GM19240 (cell line): ENCODE data around the gene VAV1.
"Not testable (repeated sequence)": the region's sequence is repeated elsewhere in the genome, so short reads cannot be mapped to it uniquely, and the experiment has no call there.

Experiments used
- DNase-seq: peaks from one replicate; pipeline ENCODE4 v3.0.0; 2011; ENCODE audit warnings: low spot score; ENCODE audit not compliant: insufficient read length

The VAV1 gene

GRCh38 chr19:6754653-6755463 lies 17.6 kb upstream of the VAV1 start:
- DNase-seq, result no peak

GRCh38 chr19:6760606-6761005 lies 11.9 kb upstream of the VAV1 start:
- DNase-seq, result no peak

GRCh38 chr19:6761053-6761676 lies 11.3 kb upstream of the VAV1 start:
- no peak for DNase-seq

GRCh38 chr19:6762253-6762797 lies 10.2 kb upstream of the VAV1 start:
- DNase-seq, result not testable (repeated sequence)

- no peak for DNase-seq
Measured at GRCh38 chr19:6765738-6766356, 6.7 kb upstream of the VAV1 start.

- no peak for DNase-seq
Measured at GRCh38 chr19:6766357-6767080, 6.0 kb upstream of the VAV1 start.

GRCh38 chr19:6767081-6767356 lies 5.5 kb upstream of the VAV1 start:
- DNase-seq, result no peak

- peak; percentile 83 for DNase-seq
Measured at GRCh38 chr19:6767357-6768235, 4.9 kb upstream of the VAV1 start, which contains the start of gene SH2D3A. Gene SH2D3A (minus strand): TSS chr19:6767435. CDS start chr19:6763748, 3,687 bp downstream.

GRCh38 chr19:6768236-6768785 lies 4.2 kb upstream of the VAV1 start:
- no peak for DNase-seq

GRCh38 chr19:6769006-6769619 lies 3.4 kb upstream of the VAV1 start:
- DNase-seq, result no peak

- DNase-seq, result not testable (repeated sequence)
Measured at GRCh38 chr19:6771648-6772027, 870 bp upstream of the VAV1 start.

GRCh38 chr19:6772866-6773322 lies 386 bp downstream of the VAV1 start:
- no peak for DNase-seq

GRCh38 chr19:6773323-6773931 lies 919 bp downstream of the VAV1 start:
- DNase-seq, result no peak

GRCh38 chr19:6774821-6775707 lies 2.6 kb downstream of the VAV1 start:
- DNase-seq, result no peak

- DNase-seq, result not testable (repeated sequence)
Measured at GRCh38 chr19:6776045-6776444, 3.5 kb downstream of the VAV1 start.

- DNase-seq, result no peak
Measured at GRCh38 chr19:6776999-6777398, 4.5 kb downstream of the VAV1 start.

- DNase-seq, result no peak
Measured at GRCh38 chr19:6777434-6777833, 4.9 kb downstream of the VAV1 start.

GRCh38 chr19:6778386-6778785 lies 5.9 kb downstream of the VAV1 start:
- DNase-seq, result no peak
